ENCODE data around the gene RELL2. TPM values are rescaled to one million over a fixed set of nuclear protein-coding genes. Genes with fewer than 3 reads are reported as not detected.
A peak's percentile ranks its signal among the peaks of the same experiment; 100 is the strongest.

Gene RELL2
- total RNA-seq, 1 donor from 2014 or later, result 6.1 TPM

DNA sequence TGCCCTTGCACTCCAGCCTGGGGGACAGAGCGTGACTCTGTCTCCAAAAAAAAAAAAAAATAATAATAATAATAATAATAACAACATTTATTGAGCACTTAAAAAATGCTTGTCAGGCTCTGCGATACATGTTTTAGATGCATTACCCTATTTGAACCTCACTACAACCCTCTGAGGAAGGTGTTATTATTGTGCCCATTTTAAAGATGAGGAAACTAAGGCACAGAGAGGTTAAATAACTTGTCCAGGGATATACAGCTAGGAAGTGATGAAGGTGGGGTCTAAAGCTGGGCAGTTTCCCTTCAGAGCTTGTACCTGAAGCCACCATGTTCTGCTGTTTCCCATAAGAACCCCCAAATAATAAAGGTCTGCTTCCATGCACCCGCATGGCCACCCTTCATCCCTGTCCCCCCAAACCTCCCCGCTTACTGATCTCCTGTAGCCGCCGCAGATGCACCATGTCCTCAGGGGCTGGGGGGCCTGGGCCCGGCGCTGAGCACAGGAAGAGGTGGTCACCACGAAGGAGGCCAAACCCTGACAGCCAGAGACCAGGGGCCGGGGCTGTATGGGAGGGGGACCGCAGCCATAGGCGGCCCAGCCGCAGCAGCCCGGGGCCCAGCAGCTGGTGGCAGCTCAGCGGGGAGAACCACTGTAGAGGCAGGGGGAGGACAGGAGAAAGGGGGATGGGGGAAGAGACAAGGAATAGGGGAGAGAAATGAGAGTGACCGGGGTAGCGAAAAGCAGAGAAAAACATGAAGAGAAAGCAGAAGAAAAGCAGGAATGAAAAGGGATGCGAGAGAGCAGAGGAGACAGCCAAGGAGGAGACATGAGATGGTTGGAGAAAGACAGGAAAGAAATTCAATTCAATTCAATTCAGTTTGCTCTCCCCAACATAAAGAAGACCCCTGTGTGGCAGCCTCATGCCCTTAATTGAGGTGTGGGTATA, 29.5 kb downstream of the RELL2 start:
- DNase-seq, result no peak
- intact Hi-C loops (cut with DNase I), result no loop called here
- no peaks in the 10 kb centered on the region for H3K9me3 ChIP-seq
- peaks cover 7% of the 10 kb centered on the region for H3K36me3 ChIP-seq
- TF ChIP-seq CTCF (IDR thresholded peaks at IDR 0.05), result no peak
- H3K4me3 ChIP-seq, result no peak overlapping the region
- H3K27me3 ChIP-seq, result no peaks in the 10 kb centered on the region
- no peak overlapping the region for H3K27ac ChIP-seq
- ATAC-seq, result no peak
- no peaks in the 10 kb centered on the region for H3K4me1 ChIP-seq

DNA sequence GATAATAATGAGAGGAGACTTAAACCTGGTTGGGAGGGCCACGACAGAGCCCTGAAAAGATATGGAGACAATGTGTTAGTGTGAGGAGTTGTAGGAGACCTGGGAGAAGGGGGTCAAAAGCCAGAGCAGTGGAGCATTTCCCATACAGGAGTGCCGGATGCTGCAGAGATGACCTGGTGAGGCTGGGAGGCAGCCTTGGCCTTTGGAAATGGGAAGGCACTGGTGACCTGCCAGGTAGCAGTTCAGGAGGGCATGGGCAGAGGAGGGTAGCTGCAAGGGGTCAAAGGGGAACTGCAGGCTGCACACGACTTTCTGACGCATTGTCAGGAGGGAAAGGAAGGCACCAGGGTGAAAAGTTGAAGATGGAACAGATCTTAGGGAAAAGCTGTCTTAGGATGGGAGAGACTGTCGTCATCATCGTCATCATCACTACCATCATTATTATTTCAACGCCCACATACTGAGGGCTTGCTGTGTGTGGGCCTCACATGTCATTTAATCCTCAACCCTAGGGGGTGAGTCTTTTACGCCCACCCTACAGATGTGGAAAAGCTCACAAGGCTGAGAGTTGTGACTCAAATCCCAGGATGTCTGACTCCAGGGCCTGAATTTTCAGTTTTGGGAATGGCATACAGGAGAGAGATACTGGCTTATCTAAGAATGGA, 31.9 kb downstream of the RELL2 start:
- Histone ChIP-seq H3K27me3 (no peaks in the 10 kb centered on the region), H3K4me3 (no peak overlapping the region), H3K36me3 (peaks cover 14% of the 10 kb centered on the region), H3K4me1 (no peaks in the 10 kb centered on the region), H3K27ac (no peak overlapping the region), H3K9me3 (no peaks in the 10 kb centered on the region)
- intact Hi-C loops (cut with DNase I), result no loop called here
- no peak for DNase-seq
- ATAC-seq, result no peak
- TF ChIP-seq CTCF (IDR thresholded peaks at IDR 0.05), result no peak

DNA sequence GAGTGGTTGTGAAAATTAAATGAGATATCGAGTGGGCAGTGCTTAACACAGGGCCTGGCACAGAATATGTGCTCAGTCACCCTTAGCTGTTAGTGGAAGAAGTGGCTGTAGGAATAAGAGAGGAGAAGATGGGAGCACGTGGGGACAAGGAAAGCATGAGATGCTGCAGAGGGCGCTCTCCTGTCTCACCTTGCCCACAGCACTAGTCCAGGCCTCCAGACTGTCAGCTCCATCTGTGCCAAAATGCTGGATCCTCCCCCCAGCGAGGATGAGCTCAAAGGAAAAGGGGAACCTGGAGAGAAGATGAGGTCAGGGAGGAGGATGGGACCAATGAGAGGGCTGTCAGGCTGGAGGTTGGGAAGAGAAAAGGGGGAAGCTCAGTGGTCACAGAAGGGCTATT, 32.7 kb downstream of the RELL2 start:
- ATAC-seq, result no peak
- no peaks in the 10 kb centered on the region for H3K4me1 ChIP-seq
- no peak overlapping the region for H3K27ac ChIP-seq
- peaks cover 10% of the 10 kb centered on the region for H3K36me3 ChIP-seq
- DNase-seq, result no peak
- no peaks in the 10 kb centered on the region for H3K27me3 ChIP-seq
- intact Hi-C loops (cut with DNase I), result no loop called here
- H3K4me3 ChIP-seq, result no peak overlapping the region
- no peak for TF ChIP-seq CTCF (IDR thresholded peaks at IDR 0.05)
- H3K9me3 ChIP-seq, result no peaks in the 10 kb centered on the region

GRCh38 chr5:141672071-141672840, 35.5 kb downstream of the RELL2 start:
- ATAC-seq (peak; percentile 4), DNase-seq (no peak)
- H3K4me3 ChIP-seq, result no peak overlapping the region
- H3K4me1 ChIP-seq, result no peaks in the 10 kb centered on the region
- intact Hi-C loops (cut with DNase I), result no loop called here
- H3K27me3 ChIP-seq, result no peaks in the 10 kb centered on the region
- peaks cover 7% of the 10 kb centered on the region for H3K36me3 ChIP-seq
- no peak for TF ChIP-seq CTCF (IDR thresholded peaks at IDR 0.05)
- no peak overlapping the region for H3K27ac ChIP-seq
- no peaks in the 10 kb centered on the region for H3K9me3 ChIP-seq

DNA sequence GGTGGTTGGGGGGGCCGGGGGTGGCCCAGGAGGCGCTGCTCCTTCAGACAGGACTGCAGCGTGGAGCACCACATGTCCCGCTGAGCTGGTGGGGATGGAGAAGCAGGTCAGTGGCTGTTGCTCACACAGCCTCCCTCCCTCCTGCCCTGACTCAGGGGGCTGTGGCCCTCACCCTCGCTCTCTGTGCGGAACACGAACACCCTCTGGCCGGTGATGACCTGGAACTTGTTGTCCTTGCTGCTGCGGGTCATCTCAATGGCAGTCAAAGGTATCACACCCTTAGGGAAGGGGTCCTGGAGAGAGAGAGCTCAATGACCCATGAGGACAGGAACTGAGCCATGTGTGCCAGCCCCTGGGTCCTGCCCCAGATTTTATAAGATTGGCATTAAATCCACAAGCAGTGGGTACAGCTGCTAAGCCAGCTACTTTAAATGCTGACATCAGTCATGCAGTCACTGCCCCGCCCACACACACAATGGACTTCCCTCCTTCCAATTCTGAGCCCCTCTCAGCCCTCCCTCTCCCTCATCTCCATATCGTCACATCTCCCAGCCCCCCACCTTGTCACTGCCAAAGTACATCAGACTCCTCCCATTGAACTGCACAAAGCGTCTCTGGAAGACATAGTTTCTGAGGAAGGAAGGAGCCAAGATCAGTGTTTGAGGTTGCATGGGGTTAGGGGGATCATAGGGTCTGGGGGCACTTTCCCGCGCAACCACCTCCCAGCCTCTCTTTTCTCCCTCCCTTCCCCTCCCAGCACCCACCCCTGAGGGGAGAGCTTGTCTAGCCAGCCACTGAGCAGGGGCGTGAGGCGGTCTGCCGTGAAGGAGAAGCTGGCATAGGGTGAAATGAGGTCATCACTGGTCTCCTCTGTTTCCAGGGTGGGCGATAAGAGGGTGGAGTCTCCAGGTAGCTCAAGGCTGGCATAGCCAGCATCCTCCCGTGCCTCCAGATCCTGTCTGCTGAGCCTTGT, 36.3 kb downstream of the RELL2 start:
- peaks cover 11% of the 10 kb centered on the region for H3K36me3 ChIP-seq
- peak; percentile 55 for ATAC-seq
- DNase-seq, result no peak
- no peak overlapping the region for H3K27ac ChIP-seq
- H3K27me3 ChIP-seq, result no peaks in the 10 kb centered on the region
- intact Hi-C loops (cut with DNase I), result no loop called here
- no peak overlapping the region for H3K4me3 ChIP-seq
- TF ChIP-seq CTCF (IDR thresholded peaks at IDR 0.05), result no peak
- H3K4me1 ChIP-seq, result no peaks in the 10 kb centered on the region
- no peaks in the 10 kb centered on the region for H3K9me3 ChIP-seq
